Occipital lobe (tissue), 2 donors: Measurements from ENCODE around the gene C1RL. TPM values are rescaled to one million over a fixed set of nuclear protein-coding genes. Genes with fewer than 3 reads are reported as not detected.
A peak's percentile ranks its signal among the peaks of the same experiment; 100 is the strongest.

Source experiments
- DNase-seq: peaks from one replicate; lab custom pipeline; 2025; lab: John Stamatoyannopoulos, UW
- total RNA-seq: library from RNA; depleted of rRNA; stranded (reverse); fragments of >200 nt; gene quantifications from one replicate; pipeline ENCODE4 v1.2.3, GENCODE V29; 2014

C1RL gene
- total RNA-seq, 1 donor from 2014 or later = 3.4 TPM

- DNase-seq = no peak
Measured at GRCh38 chr12:7092986-7093460, 16.0 kb downstream of the C1RL start.

- DNase-seq = peak; percentile 24
Measured at GRCh38 chr12:7092229-7092985, 16.6 kb downstream of the C1RL start, which contains the start of gene C1R. TSS of gene C1R (minus strand) at chr12:7092445. CDS start at chr12:7092388, 57 bp downstream.

- DNase-seq = no peak
Measured at GRCh38 chr12:7091660-7092228, 17.3 kb downstream of the C1RL start.

- DNase-seq = no peak
Measured at GRCh38 chr12:7091171-7091570, 17.8 kb downstream of the C1RL start.

GRCh38 chr12:7090222-7090998 lies 18.6 kb downstream of the C1RL start:
- no peak for DNase-seq

- no peak for DNase-seq
Measured at GRCh38 chr12:7089196-7089871, 19.7 kb downstream of the C1RL start.

GRCh38 chr12:7083125-7083524 lies 25.9 kb downstream of the C1RL start:
- DNase-seq = no peak

- DNase-seq = no peak
Measured at GRCh38 chr12:7081037-7081436, 28.0 kb downstream of the C1RL start.

GRCh38 chr12:7079826-7080125 lies 29.2 kb downstream of the C1RL start:
- no peak for DNase-seq

- DNase-seq = no peak
Measured at GRCh38 chr12:7078163-7078562, 30.9 kb downstream of the C1RL start.

GRCh38 chr12:7076493-7076892 lies 32.5 kb downstream of the C1RL start:
- no peak for DNase-seq

GRCh38 chr12:7075939-7076338 lies 33.1 kb downstream of the C1RL start:
- DNase-seq = no peak

GRCh38 chr12:7075518-7075917 lies 33.5 kb downstream of the C1RL start:
- DNase-seq = no peak

GRCh38 chr12:7073946-7074345 lies 35.1 kb downstream of the C1RL start:
- DNase-seq = no peak

- DNase-seq = no peak
Measured at GRCh38 chr12:7072554-7072953, 36.5 kb downstream of the C1RL start.

GRCh38 chr12:7072035-7072434 lies 37.0 kb downstream of the C1RL start:
- DNase-seq = no peak

- no peak for DNase-seq
Measured at GRCh38 chr12:7069386-7069785, 39.6 kb downstream of the C1RL start.

- no peak for DNase-seq
Measured at GRCh38 chr12:7068994-7069346, 40.0 kb downstream of the C1RL start.

- no peak for DNase-seq
Measured at GRCh38 chr12:7068240-7068993, 40.6 kb downstream of the C1RL start.

- no peak for DNase-seq
Measured at GRCh38 chr12:7067096-7067495, 41.9 kb downstream of the C1RL start.

- DNase-seq = no peak
Measured at GRCh38 chr12:7066596-7066995, 42.4 kb downstream of the C1RL start.
